ENCODE data around the gene RPUSD4. TPM values are rescaled to one million over a fixed set of nuclear protein-coding genes. Genes with fewer than 3 reads are reported as not detected.

Gene RPUSD4
- total RNA-seq, 1 experiment from 2014 or later = 40.1 TPM

GRCh38 chr11:126210871-126211235 lies 597 bp downstream of the RPUSD4 start:
- H3K27me3 ChIP-seq (ENCODE audit: insufficient read depth, low read length) = no peaks in the 10 kb centered on the region
- BruUV-seq (replicated peaks) = TSS peak; percentile 37
- POLR2A ChIA-PET = no interaction called here
- H4K20me1 ChIP-seq (ENCODE audit: insufficient read depth) = no peaks in the 10 kb centered on the region
- TF ChIP-seq EZH2phosphoT487 (IDR thresholded peaks at IDR 0.05; ENCODE audit: borderline replicate concordance) (no peak), POLR2A (IDR thresholded peaks at IDR 0.05; ENCODE audit: borderline replicate concordance, extremely low read depth, insufficient read depth, insufficient read length) (no peak), MAX (IDR thresholded peaks at IDR 0.05) (no peak), SP1 (IDR thresholded peaks at IDR 0.05; ENCODE audit: low read depth) (no peak), ZFX (IDR thresholded peaks at IDR 0.05) (no peak), YY1 (IDR thresholded peaks at IDR 0.05; ENCODE audit: extremely low read depth, insufficient replicate concordance, low read depth, low read length) (no peak), CEBPB (IDR thresholded peaks at IDR 0.05; ENCODE audit: low read depth) (no peak), TCF7L2 (IDR thresholded peaks at IDR 0.05; ENCODE audit: borderline replicate concordance, extremely low read depth, insufficient read depth, insufficient read length) (no peak), EZH2 (IDR thresholded peaks at IDR 0.05) (no peak), FOSL1 (IDR thresholded peaks at IDR 0.05; ENCODE audit: low read depth) (no peak), REST (IDR thresholded peaks at IDR 0.05; ENCODE audit: low read depth) (no peak), ZNF274 (IDR thresholded peaks at IDR 0.05; ENCODE audit: low read depth, low read length) (no peak), ELF1 (IDR thresholded peaks at IDR 0.05; ENCODE audit: borderline replicate concordance, low read depth) (no peak)
- TF ChIP-seq, protein P1, sequence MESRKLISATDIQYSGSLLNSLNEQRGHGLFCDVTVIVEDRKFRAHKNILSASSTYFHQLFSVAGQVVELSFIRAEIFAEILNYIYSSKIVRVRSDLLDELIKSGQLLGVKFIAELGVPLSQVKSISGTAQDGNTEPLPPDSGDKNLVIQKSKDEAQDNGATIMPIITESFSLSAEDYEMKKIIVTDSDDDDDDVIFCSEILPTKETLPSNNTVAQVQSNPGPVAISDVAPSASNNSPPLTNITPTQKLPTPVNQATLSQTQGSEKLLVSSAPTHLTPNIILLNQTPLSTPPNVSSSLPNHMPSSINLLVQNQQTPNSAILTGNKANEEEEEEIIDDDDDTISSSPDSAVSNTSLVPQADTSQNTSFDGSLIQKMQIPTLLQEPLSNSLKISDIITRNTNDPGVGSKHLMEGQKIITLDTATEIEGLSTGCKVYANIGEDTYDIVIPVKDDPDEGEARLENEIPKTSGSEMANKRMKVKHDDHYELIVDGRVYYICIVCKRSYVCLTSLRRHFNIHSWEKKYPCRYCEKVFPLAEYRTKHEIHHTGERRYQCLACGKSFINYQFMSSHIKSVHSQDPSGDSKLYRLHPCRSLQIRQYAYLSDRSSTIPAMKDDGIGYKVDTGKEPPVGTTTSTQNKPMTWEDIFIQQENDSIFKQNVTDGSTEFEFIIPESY (IDR thresholded peaks at IDR 0.05; ENCODE audit: extremely low read depth, insufficient replicate concordance, low read length) = no peak
- TF ChIP-seq, protein P2, sequence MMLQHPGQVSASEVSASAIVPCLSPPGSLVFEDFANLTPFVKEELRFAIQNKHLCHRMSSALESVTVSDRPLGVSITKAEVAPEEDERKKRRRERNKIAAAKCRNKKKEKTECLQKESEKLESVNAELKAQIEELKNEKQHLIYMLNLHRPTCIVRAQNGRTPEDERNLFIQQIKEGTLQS (IDR thresholded peaks at IDR 0.05) = no peak
- TF ChIP-seq, protein P3, sequence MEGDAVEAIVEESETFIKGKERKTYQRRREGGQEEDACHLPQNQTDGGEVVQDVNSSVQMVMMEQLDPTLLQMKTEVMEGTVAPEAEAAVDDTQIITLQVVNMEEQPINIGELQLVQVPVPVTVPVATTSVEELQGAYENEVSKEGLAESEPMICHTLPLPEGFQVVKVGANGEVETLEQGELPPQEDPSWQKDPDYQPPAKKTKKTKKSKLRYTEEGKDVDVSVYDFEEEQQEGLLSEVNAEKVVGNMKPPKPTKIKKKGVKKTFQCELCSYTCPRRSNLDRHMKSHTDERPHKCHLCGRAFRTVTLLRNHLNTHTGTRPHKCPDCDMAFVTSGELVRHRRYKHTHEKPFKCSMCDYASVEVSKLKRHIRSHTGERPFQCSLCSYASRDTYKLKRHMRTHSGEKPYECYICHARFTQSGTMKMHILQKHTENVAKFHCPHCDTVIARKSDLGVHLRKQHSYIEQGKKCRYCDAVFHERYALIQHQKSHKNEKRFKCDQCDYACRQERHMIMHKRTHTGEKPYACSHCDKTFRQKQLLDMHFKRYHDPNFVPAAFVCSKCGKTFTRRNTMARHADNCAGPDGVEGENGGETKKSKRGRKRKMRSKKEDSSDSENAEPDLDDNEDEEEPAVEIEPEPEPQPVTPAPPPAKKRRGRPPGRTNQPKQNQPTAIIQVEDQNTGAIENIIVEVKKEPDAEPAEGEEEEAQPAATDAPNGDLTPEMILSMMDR (IDR thresholded peaks at IDR 0.05 in 2 of 3, conservative IDR thresholded peaks at IDR 0.05 in 1 of 3; ENCODE audit: borderline replicate concordance in 1 of 3, insufficient read depth in 1 of 3, low read depth in 2 of 3, low read length in 2 of 3) = no peak
- no peak; the same call in 1 of the 2 replicates for ATAC-seq
- no peaks in the 10 kb centered on the region for H3K9me2 ChIP-seq (ENCODE audit: insufficient read depth)
- H3K4me1 ChIP-seq (ENCODE audit: control insufficient read depth in 1 of 2, insufficient read depth in 2 of 2, low read length in 2 of 2) = peaks cover 4 to 14% of the 10 kb centered on the region in 2 experiments; a peak in 3 of 4 replicates
- no peak for DNase-seq (ENCODE audit: low read depth, low spot score)
- H3K9me3 ChIP-seq (ENCODE audit: control insufficient read depth in 1 of 2, insufficient read depth in 1 of 2, low read depth in 1 of 2, low read length in 2 of 2) = no peaks in the 10 kb centered on the region
- H3K36me3 ChIP-seq (ENCODE audit: control insufficient read depth in 1 of 2, insufficient read depth in 2 of 2, low read length in 2 of 2) = peaks cover 8 to 10% of the 10 kb centered on the region in 2 experiments; a peak in 3 of 4 replicates
- RAD21 ChIA-PET (ENCODE audit: low non-redundant PET in 1 of 2, low total read pairs in 2 of 2, uncharacterized antibody in 2 of 2, unreplicated experiment in 2 of 2) = no interaction called here
- peak overlapping the region; percentile 75 for H3K4me2 ChIP-seq (ENCODE audit: low read length)
- H3K79me2 ChIP-seq (ENCODE audit: insufficient read depth, low read length) = peaks cover 63% of the 10 kb centered on the region
- CTCF ChIA-PET = no interaction called here
- no peak overlapping the region for H2AFZ ChIP-seq (ENCODE audit: low read depth, low read length, poor library complexity, severe bottlenecking)
- peak overlapping the region; percentile 73 to 99 for H3K4me3 ChIP-seq (replicated peaks in 1 of 2; ENCODE audit: low read depth in 1 of 2, low read length in 2 of 2)
- peak overlapping the region; percentile 52 for H3K27ac ChIP-seq (ENCODE audit: low read depth, low read length)
- H3K9ac ChIP-seq (ENCODE audit: low read length) = peak overlapping the region; percentile 69
- intact Hi-C loops (cut with micrococcal nuclease) = loop anchor here (2.0 kb wide), 1 partner anchor 58 kb away; the partner anchor contains the start of genes FOXRED1 and SRPRA

Measured in HCT116 (cell line).